Activated B cell treated with CpG ODN at 0.5 μM for 24 hours (primary cell): Measurements from ENCODE around the gene TSPEAR. TPM values are rescaled to one million over a fixed set of nuclear protein-coding genes. Genes with fewer than 3 reads are reported as not detected.

Experiments used
- ATAC-seq: fragments of 200-7000 bp; cut with Tn5 transposase; one replicate; pipeline ENCODE4 v1.10.0; 2021; ENCODE audit warnings: low read depth, mild to moderate bottlenecking, moderate library complexity
- CTCF ChIA-PET: fragments of 350-600 bp; sonication (Branson Sonifier 250); formaldehyde crosslinking; loops from one replicate; lab custom pipeline; 2021; ENCODE audit warnings: antibody characterized with exemption; lab: Charles Lee
- POLR2A ChIA-PET: fragments of 350-600 bp; sonication (Branson Sonifier 250); formaldehyde crosslinking; loops from one replicate; lab custom pipeline; 2021; ENCODE audit warnings: antibody characterized with exemption; lab: Charles Lee
- DNase-seq: peaks from one replicate; pipeline ENCODE4 v3.0.0; 2022
- H3K27ac Mint-ChIP-seq: one replicate; pipeline ENCODE4 v1.8.0; 2020; ENCODE audit warnings: mixed read lengths
- H3K27me3 Mint-ChIP-seq: one replicate; pipeline ENCODE4 v1.8.0; 2021; ENCODE audit warnings: mixed read lengths
- H3K36me3 Mint-ChIP-seq: one replicate; pipeline ENCODE4 v1.8.0; 2021; ENCODE audit warnings: low read depth, mixed read lengths
- H3K4me1 Mint-ChIP-seq: one replicate; pipeline ENCODE4 v1.8.0; 2021; ENCODE audit warnings: mixed read lengths
- H3K4me3 Mint-ChIP-seq: one replicate; pipeline ENCODE4 v1.8.0; 2020; ENCODE audit warnings: mild to moderate bottlenecking, mixed read lengths
- H3K9me3 Mint-ChIP-seq: one replicate; pipeline ENCODE4 v1.8.0; 2020; ENCODE audit warnings: mixed read lengths
- CTCF ChIP-seq: fragments of 200-600 bp; IDR thresholded peaks from one replicate; pipeline ENCODE4 v1.8.0; 2022; ENCODE audit warnings: antibody characterized with exemption, mild to moderate bottlenecking
- intact Hi-C: fragments of 100-400 bp; cut with micrococcal nuclease; formaldehyde crosslinking; loops from one replicate; pipeline ENCODE4 v1.15.1; 2024
- total RNA-seq: library from RNA; stranded (reverse); gene quantifications from 2 replicates; pipeline ENCODE4 v1.2.3, GENCODE V29; 2022

Gene TSPEAR
- total RNA-seq, 1 donor from 2014 or later = not detected

- no peak for DNase-seq
Measured at GRCh38 chr21:44637018-44637850, 74.1 kb downstream of the TSPEAR start, which contains the start of gene KRTAP10-10. Gene KRTAP10-10, plus strand, starts transcription at chr21:44637356. Its CDS starts 62 bp downstream, at chr21:44637418.

DNA sequence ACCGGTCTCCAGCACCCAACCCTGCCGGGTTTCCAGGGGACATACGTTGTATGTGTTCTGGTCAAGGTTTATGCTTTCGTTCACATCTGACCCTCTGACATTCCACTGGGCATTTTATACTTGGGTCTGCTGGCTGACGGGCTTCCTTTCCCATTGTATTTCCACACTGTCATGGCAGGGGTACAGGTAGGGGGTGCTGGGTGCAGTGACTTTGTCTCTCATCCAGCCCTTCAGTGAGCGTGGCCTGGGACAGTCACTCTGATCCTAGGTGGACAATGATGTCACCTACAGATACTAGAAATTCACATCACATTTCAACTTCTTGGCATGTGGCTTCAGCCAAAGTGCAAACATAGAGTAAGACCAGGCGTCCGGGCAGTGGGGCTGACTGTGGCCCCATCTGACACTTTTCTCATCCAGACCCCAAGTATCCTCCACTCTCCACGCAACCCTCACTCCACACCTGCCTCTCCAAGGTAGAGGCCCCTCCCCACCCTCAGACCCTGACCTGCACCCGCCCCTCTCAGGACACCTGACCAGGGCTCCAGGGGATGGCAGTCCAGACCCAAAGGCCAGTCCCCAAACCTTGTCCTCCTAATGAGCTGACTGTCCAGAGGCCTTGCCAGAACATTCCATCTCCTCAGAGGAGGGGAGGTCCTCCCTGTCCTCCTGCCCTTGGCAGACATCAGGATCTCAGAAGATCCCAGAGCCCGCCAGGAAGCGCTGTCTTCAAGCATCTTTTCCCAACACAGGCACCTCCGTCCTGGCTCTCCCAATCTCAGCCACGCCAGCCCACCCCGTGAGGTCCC lies 75.0 kb downstream of the TSPEAR start:
- Mint-ChIP-seq H3K4me3 (no peak overlapping the region), H3K9me3 (peaks cover 20% of the 10 kb centered on the region), H3K27me3 (peaks cover 15% of the 10 kb centered on the region), H3K4me1 (no peaks in the 10 kb centered on the region), H3K36me3 (no peaks in the 10 kb centered on the region), H3K27ac (no peak overlapping the region)
- ChIA-PET CTCF (no interaction called here), POLR2A (no interaction called here)
- DNase-seq (no peak), ATAC-seq (no peak)
- no peak for TF ChIP-seq CTCF
- intact Hi-C loops = no loop called here

More at GRCh38 chr21:44637018-44637850, 74.1 kb downstream of the TSPEAR start, which contains the start of gene KRTAP10-10:
- no peak for ATAC-seq
- no peak within 1 kb of the TSS for H3K27ac Mint-ChIP-seq
- peaks cover 17% of the 10 kb centered on the region for H3K27me3 Mint-ChIP-seq
- TF ChIP-seq CTCF = no peak
- no peaks in the 10 kb centered on the region for H3K4me1 Mint-ChIP-seq
- intact Hi-C loops = no loop called here
- no peaks in the 10 kb centered on the region for H3K36me3 Mint-ChIP-seq
- H3K4me3 Mint-ChIP-seq = no peak within 1 kb of the TSS
- peaks cover 15% of the 10 kb centered on the region for H3K9me3 Mint-ChIP-seq
- ChIA-PET POLR2A (no interaction called here), CTCF (no interaction called here)

DNA sequence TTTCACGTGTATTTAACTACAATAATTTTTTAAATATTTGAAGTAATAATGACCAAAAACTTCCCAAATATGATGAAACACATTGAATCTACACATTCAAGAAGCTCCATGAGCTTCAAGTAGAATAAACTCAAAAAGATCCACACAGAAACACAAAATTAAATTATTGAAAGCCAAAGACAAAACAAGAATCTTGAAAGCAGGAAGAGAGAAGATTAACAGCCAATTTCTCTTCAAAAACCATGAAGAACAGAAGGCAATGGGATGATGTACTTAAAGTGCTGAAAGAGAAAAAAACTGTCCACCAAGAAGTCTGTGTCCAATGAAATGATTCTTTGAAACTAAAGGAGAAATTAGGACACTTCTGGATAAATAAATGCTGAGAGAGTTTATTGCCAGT lies 79.3 kb downstream of the TSPEAR start:
- DNase-seq (no peak), ATAC-seq (no peak)
- no peak for TF ChIP-seq CTCF
- Mint-ChIP-seq H3K9me3 (peaks cover 20% of the 10 kb centered on the region), H3K36me3 (no peaks in the 10 kb centered on the region), H3K27ac (no peak overlapping the region), H3K4me3 (no peak overlapping the region), H3K27me3 (peaks cover 10% of the 10 kb centered on the region), H3K4me1 (peaks cover 5% of the 10 kb centered on the region)
- CTCF ChIA-PET = no interaction called here
- intact Hi-C loops = no loop called here
- POLR2A ChIA-PET = no interaction called here

- TF ChIP-seq CTCF = no peak
- H3K27ac Mint-ChIP-seq = no peak overlapping the region
- H3K27me3 Mint-ChIP-seq = peaks cover 10% of the 10 kb centered on the region
- POLR2A ChIA-PET = no interaction called here
- peaks cover 5% of the 10 kb centered on the region for H3K4me1 Mint-ChIP-seq
- H3K4me3 Mint-ChIP-seq = no peak overlapping the region
- CTCF ChIA-PET = no interaction called here
- intact Hi-C loops = no loop called here
- H3K36me3 Mint-ChIP-seq = no peaks in the 10 kb centered on the region
- ATAC-seq (no peak), DNase-seq (no peak)
- H3K9me3 Mint-ChIP-seq = peaks cover 20% of the 10 kb centered on the region
Measured at GRCh38 chr21:44630440-44630839, 80.9 kb downstream of the TSPEAR start.
